Chondrocyte (in vitro differentiated cells): ENCODE results near the gene ANKRD6. TPM values are rescaled to one million over a fixed set of nuclear protein-coding genes. Genes with fewer than 3 reads are reported as not detected.

Experiments
- DNase-seq: peaks from one replicate; pipeline ENCODE4 v3.0.0; 2021; ENCODE audit warnings: mixed read lengths, low spot score
- H3K27ac Mint-ChIP-seq: one replicate; pipeline ENCODE4 v1.8.0; 2021; ENCODE audit warnings: mild to moderate bottlenecking, moderate library complexity, mixed read lengths; ENCODE audit not compliant: unreplicated experiment
- H3K27me3 Mint-ChIP-seq: 2 replicates; pipeline ENCODE4 v1.8.0; 2021; ENCODE audit warnings: low read depth, mixed read lengths
- H3K36me3 Mint-ChIP-seq: 2 replicates; pipeline ENCODE4 v1.8.0; 2021; ENCODE audit warnings: low read depth, mixed read lengths
- H3K4me1 Mint-ChIP-seq: 2 replicates; pipeline ENCODE4 v1.8.0; 2021; ENCODE audit warnings: low read depth, mild to moderate bottlenecking, mixed read lengths
- H3K4me3 Mint-ChIP-seq: one replicate; pipeline ENCODE4 v1.8.0; 2021; ENCODE audit warnings: mild to moderate bottlenecking, moderate library complexity, mixed read lengths; ENCODE audit not compliant: unreplicated experiment
- H3K9me3 Mint-ChIP-seq: 2 replicates; pipeline ENCODE4 v1.8.0; 2021; ENCODE audit warnings: low read depth, mixed read lengths
- CTCF ChIP-seq: fragments of 200-600 bp; sonication (generic); IDR thresholded peaks from 2 replicates; pipeline ENCODE4 v1.5.0; 2021; ENCODE audit warnings: antibody characterized with exemption, mild to moderate bottlenecking, moderate library complexity
- total RNA-seq: library from RNA; stranded (reverse); gene quantifications from 3 replicates; pipeline ENCODE4 v1.2.1, GENCODE V29; 2021

ANKRD6 gene
- total RNA-seq, 1 donor from 2014 or later, result 31.3 TPM

GRCh38 chr6:89414215-89414614 is 18.7 kb upstream of the ANKRD6 start:
- no peak for DNase-seq
- H3K4me3 Mint-ChIP-seq, result no peak overlapping the region
- H3K4me1 Mint-ChIP-seq, result peaks cover 16% of the 10 kb centered on the region
- no peak for TF ChIP-seq CTCF
- no peaks in the 10 kb centered on the region for H3K36me3 Mint-ChIP-seq
- no peak overlapping the region for H3K27ac Mint-ChIP-seq
- H3K27me3 Mint-ChIP-seq, result peaks cover 18% of the 10 kb centered on the region
- H3K9me3 Mint-ChIP-seq, result no peaks in the 10 kb centered on the region

GRCh38 chr6:89415185-89415584 is 17.8 kb upstream of the ANKRD6 start:
- no peak for TF ChIP-seq CTCF
- Mint-ChIP-seq H3K27ac (no peak overlapping the region), H3K9me3 (no peaks in the 10 kb centered on the region), H3K4me3 (no peak overlapping the region), H3K36me3 (no peaks in the 10 kb centered on the region), H3K4me1 (peaks cover 16% of the 10 kb centered on the region), H3K27me3 (peaks cover 20% of the 10 kb centered on the region)
- DNase-seq, result no peak

- TF ChIP-seq CTCF, result no peak
- H3K4me3 Mint-ChIP-seq, result no peak overlapping the region
These were observed 16.2 kb upstream of the ANKRD6 start for GRCh38 chr6:89416796-89417195.

GRCh38 chr6:89430201-89430962 is 2.6 kb upstream of the ANKRD6 start:
- H3K36me3 Mint-ChIP-seq, result no peaks in the 10 kb centered on the region
- no peaks in the 10 kb centered on the region for H3K9me3 Mint-ChIP-seq
- DNase-seq, result no peak
- TF ChIP-seq CTCF, result no peak
- peaks cover 27% of the 10 kb centered on the region for H3K4me1 Mint-ChIP-seq
- no peak overlapping the region for H3K4me3 Mint-ChIP-seq
- H3K27ac Mint-ChIP-seq, result peak overlapping the region; percentile 49
- peaks cover 10% of the 10 kb centered on the region for H3K27me3 Mint-ChIP-seq

More at GRCh38 chr6:89416796-89417195, 16.2 kb upstream of the ANKRD6 start:
- H3K27ac Mint-ChIP-seq, result no peak overlapping the region
- H3K4me1 Mint-ChIP-seq, result peaks cover 8% of the 10 kb centered on the region
- DNase-seq, result no peak
- no peaks in the 10 kb centered on the region for H3K36me3 Mint-ChIP-seq
- H3K27me3 Mint-ChIP-seq, result peaks cover 22% of the 10 kb centered on the region
- no peaks in the 10 kb centered on the region for H3K9me3 Mint-ChIP-seq

- DNase-seq, result no peak
- Mint-ChIP-seq H3K36me3 (no peaks in the 10 kb centered on the region), H3K4me1 (peaks cover 38% of the 10 kb centered on the region), H3K27me3 (peaks cover 2% of the 10 kb centered on the region), H3K9me3 (no peaks in the 10 kb centered on the region), H3K27ac (no peak overlapping the region), H3K4me3 (peak overlapping the region; percentile 71)
- peak; percentile 7 for TF ChIP-seq CTCF
These were observed 549 bp downstream of the ANKRD6 start for GRCh38 chr6:89433252-89434149.
